PC-9 (cell line): Measurements from ENCODE around the gene PRRC1. TPM values are rescaled to one million over a fixed set of nuclear protein-coding genes. Genes with fewer than 3 reads are reported as not detected.

Experiments
- BruUV-seq: library from RNA; stranded (reverse); fragments of 400-500 nt; replicated peaks from 2 replicates; lab custom pipeline; 2021; lab: Mats Ljungman, UMichigan
- CTCF ChIA-PET: fragments of 300-600 bp; sonication (Branson Sonifier 250); formaldehyde crosslinking; loops from one replicate; lab custom pipeline; 2022; ENCODE audit warnings: antibody characterized with exemption; lab: Charles Lee
- POLR2A ChIA-PET: fragments of 300-600 bp; sonication (Branson Sonifier 250); formaldehyde crosslinking; loops from one replicate; lab custom pipeline; 2022; ENCODE audit warnings: antibody characterized with exemption; ENCODE audit not compliant: unreplicated experiment; lab: Charles Lee
- DNase-seq, 2 experiments: peaks; one replicate each; pipeline versions ENCODE4 v3.0.0 to v3.0.0-alpha.2; 2015 to 2022; ENCODE audit warnings: mixed read lengths in 1 of 2
- H2AFZ ChIP-seq: fragments of 200-600 bp; sonication (generic); 2 replicates; pipeline ENCODE4 v1.8.1; 2017; ENCODE audit warnings: antibody characterized with exemption
- H3F3A ChIP-seq: fragments of 200-600 bp; sonication (generic); 2 replicates; pipeline ENCODE4 v1.8.1; 2017; ENCODE audit warnings: antibody characterized with exemption, mild to moderate bottlenecking, low read depth; ENCODE audit not compliant: insufficient read depth
- H3K27ac ChIP-seq: fragments of 200-600 bp; sonication (generic); 2 replicates; pipeline ENCODE4 v1.6.1; 2016; ENCODE audit warnings: mixed run types
- H3K27me3 ChIP-seq: fragments of 200-600 bp; sonication (generic); 2 replicates; pipeline ENCODE4 v1.6.1; 2016; ENCODE audit warnings: low read depth, mixed run types; ENCODE audit not compliant: insufficient read depth
- H3K36me3 ChIP-seq: fragments of 200-600 bp; sonication (generic); 2 replicates; pipeline ENCODE4 v1.6.1; 2016; ENCODE audit warnings: low read depth, mixed run types
- H3K4me1 ChIP-seq: fragments of 200-600 bp; sonication (generic); replicated peaks from 2 replicates; pipeline ENCODE4 v1.6.1; 2016; ENCODE audit warnings: mixed run types; ENCODE audit not compliant: insufficient read depth
- H3K4me2 ChIP-seq: fragments of 200-600 bp; sonication (generic); 2 replicates; pipeline ENCODE4 v1.6.1; 2017; ENCODE audit warnings: mixed run types
- H3K4me3 ChIP-seq: fragments of 200-600 bp; sonication (generic); 2 replicates; pipeline ENCODE4 v1.6.1; 2016; ENCODE audit warnings: mixed run types
- H3K79me2 ChIP-seq: fragments of 200-600 bp; sonication (generic); 2 replicates; pipeline ENCODE4 v1.6.1; 2017; ENCODE audit warnings: low read depth, mixed run types
- H3K9me2 ChIP-seq: fragments of 200-600 bp; sonication (generic); 2 replicates; pipeline ENCODE4 v1.8.1; 2017; ENCODE audit warnings: mild to moderate bottlenecking; ENCODE audit not compliant: insufficient read depth
- H3K9me3 ChIP-seq: fragments of 200-600 bp; sonication (generic); 2 replicates; pipeline ENCODE4 v1.8.1; 2016; ENCODE audit warnings: low read depth; ENCODE audit not compliant: insufficient read depth
- H4K20me1 ChIP-seq: fragments of 200-600 bp; sonication (generic); 2 replicates; pipeline ENCODE4 v1.8.1; 2017; ENCODE audit not compliant: insufficient read depth
- EZH2 ChIP-seq: fragments of 200-600 bp; sonication (generic); IDR thresholded peaks from 2 replicates; pipeline ENCODE4 v1.8.0; 2017; ENCODE audit warnings: antibody characterized with exemption, low read depth
- intact Hi-C: fragments of 100-400 bp; cut with micrococcal nuclease; formaldehyde crosslinking; loops from one replicate; pipeline ENCODE4 v1.10.0; 2022; ENCODE audit not compliant: unreplicated experiment
- total RNA-seq: library from RNA; stranded (reverse); gene quantifications from 2 replicates; pipeline ENCODE4 v1.2.3, GENCODE V29; 2021
- TF ChIP-seq, protein P1 (sequence below): fragments of 200-600 bp; sonication (generic); conservative IDR thresholded peaks from 2 replicates; pipeline ENCODE4 v1.6.1; 2017; ENCODE audit warnings: mixed run types, antibody characterized with exemption, mild to moderate bottlenecking, moderate library complexity

The PRRC1 gene
- total RNA-seq, 1 experiment from 2014 or later = 43.7 TPM

DNA sequence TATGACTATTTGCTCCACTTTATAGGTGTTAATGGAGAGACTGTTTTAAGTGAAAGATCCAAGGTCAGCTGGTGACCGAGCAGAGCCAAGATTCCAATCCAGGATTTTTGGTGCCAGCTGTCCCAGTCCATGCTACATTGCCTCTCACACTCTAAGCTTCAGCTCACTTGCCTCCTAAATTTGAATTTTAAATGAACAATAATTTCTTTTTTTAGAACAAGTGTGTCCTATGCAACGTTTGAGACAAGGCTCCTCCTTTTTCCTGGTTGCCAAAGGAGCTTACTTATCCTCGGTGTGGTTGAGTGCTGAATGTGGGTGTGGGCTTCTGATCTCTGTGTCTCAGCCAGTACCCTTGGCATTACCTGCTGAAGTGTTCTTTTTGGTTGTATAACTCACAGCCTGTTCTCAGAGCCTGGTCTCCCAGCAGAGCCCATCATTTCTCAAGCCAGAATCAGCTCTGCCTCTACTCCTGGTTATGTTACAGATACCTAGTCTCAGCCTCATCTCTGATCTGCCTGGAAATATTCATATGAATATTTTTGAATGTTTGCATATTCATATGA lies 4.0 kb upstream of the PRRC1 start:
- TF ChIP-seq, protein P1, sequence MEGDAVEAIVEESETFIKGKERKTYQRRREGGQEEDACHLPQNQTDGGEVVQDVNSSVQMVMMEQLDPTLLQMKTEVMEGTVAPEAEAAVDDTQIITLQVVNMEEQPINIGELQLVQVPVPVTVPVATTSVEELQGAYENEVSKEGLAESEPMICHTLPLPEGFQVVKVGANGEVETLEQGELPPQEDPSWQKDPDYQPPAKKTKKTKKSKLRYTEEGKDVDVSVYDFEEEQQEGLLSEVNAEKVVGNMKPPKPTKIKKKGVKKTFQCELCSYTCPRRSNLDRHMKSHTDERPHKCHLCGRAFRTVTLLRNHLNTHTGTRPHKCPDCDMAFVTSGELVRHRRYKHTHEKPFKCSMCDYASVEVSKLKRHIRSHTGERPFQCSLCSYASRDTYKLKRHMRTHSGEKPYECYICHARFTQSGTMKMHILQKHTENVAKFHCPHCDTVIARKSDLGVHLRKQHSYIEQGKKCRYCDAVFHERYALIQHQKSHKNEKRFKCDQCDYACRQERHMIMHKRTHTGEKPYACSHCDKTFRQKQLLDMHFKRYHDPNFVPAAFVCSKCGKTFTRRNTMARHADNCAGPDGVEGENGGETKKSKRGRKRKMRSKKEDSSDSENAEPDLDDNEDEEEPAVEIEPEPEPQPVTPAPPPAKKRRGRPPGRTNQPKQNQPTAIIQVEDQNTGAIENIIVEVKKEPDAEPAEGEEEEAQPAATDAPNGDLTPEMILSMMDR = no peak
- TF ChIP-seq EZH2 = no peak
- no peaks in the 10 kb centered on the region for H3K9me3 ChIP-seq
- DNase-seq = no peak
- ChIA-PET CTCF (interaction anchor here (0.6 kb wide), 2 partner anchors 14 to 51 kb away, joined by 3 to 4 read pairs; no protein-coding TSS in a partner anchor), POLR2A (no interaction called here)
- H2AFZ ChIP-seq = no peak overlapping the region
- no peak overlapping the region for H3K4me2 ChIP-seq
- H3K36me3 ChIP-seq = no peaks in the 10 kb centered on the region
- H3F3A ChIP-seq = no peaks in the 10 kb centered on the region
- no peak overlapping the region for H3K4me3 ChIP-seq
- no peaks in the 10 kb centered on the region for H3K9me2 ChIP-seq
- H3K27ac ChIP-seq = no peak overlapping the region
- H3K4me1 ChIP-seq = peaks cover 4% of the 10 kb centered on the region; the same call in 1 of the 2 replicates
- intact Hi-C loops = no loop called here
- peaks cover 6% of the 10 kb centered on the region for H3K79me2 ChIP-seq
- no peaks in the 10 kb centered on the region for H4K20me1 ChIP-seq
- no peaks in the 10 kb centered on the region for H3K27me3 ChIP-seq
- BruUV-seq = no TSS peak

DNA sequence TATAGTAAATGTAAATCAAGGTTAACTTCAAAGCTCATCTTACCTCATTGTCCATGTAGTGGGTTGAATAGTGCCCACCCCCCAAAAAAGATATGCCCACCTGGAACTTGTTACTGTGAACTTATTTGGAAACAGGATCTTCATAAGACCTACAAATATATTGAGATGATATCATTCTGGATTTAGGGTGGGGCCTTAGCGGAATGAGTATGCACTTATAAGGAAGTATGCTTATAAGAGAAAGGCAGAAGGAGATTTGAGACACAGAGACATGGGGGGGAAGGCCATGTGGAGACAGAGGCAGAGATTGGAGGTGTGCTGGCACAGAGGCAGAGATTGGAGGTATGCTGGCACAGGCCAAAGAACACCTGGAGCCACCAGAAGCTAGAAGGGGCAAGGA lies 2.6 kb upstream of the PRRC1 start:
- no peak overlapping the region for H3K4me2 ChIP-seq
- DNase-seq = no peak
- no peaks in the 10 kb centered on the region for H3K27me3 ChIP-seq
- CTCF ChIA-PET = no interaction called here
- H3K4me1 ChIP-seq = peaks cover 16% of the 10 kb centered on the region
- no peak overlapping the region for H3K27ac ChIP-seq
- no peaks in the 10 kb centered on the region for H3K9me2 ChIP-seq
- peaks cover 4% of the 10 kb centered on the region for H3K36me3 ChIP-seq
- no peaks in the 10 kb centered on the region for H3K9me3 ChIP-seq
- H3F3A ChIP-seq = no peaks in the 10 kb centered on the region
- POLR2A ChIA-PET = no interaction called here
- H3K79me2 ChIP-seq = peaks cover 19% of the 10 kb centered on the region
- no TSS peak for BruUV-seq
- intact Hi-C loops = no loop called here
- TF ChIP-seq, protein P1 = no peak
- TF ChIP-seq EZH2 = no peak
- H2AFZ ChIP-seq = no peak overlapping the region
- 0 out of 2 replicates have a peak, but pooled peaks cover 5% of the 10 kb centered on the region for H4K20me1 ChIP-seq
- no peak overlapping the region for H3K4me3 ChIP-seq

DNA sequence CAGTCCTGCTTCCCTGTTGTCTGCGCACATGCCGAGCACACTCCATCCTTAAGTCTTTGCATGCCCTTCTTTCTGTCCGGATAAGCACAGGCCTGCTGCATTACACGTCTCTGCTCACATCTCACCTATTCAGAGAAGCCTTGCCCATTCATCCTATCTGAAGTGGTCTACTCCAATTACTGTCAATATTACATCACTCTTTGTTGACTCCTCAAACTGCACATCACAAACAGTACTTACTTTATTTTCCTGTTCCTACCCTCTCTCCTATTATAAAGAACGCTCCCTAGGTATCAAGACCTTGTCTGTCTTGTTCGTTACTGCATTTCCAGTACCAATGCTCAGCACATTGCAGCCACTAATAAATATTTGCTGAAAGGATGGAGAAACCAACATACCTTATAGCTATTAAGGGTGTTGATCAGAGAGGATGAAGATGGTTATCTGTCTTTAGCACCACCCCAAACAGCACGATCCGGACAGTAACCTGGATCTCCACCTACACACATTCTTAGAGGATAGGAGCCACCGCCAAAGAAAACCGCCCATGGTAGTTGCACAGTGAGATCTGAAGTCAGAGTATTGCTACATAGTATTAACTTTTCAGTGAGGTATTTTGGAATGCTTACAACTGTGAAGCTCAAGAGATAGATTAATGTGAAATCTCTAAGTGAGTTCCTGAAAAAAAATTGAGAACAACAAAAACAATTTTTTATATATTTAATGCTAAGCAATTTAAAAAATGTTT lies 1.6 kb upstream of the PRRC1 start:
- 0 out of 2 replicates have a peak, but pooled peaks cover 5% of the 10 kb centered on the region for H4K20me1 ChIP-seq
- no peak for DNase-seq
- no peaks in the 10 kb centered on the region for H3F3A ChIP-seq
- intact Hi-C loops = no loop called here
- no peak overlapping the region for H3K4me2 ChIP-seq
- ChIA-PET POLR2A (no interaction called here), CTCF (no interaction called here)
- peaks cover 15% of the 10 kb centered on the region for H3K36me3 ChIP-seq
- TF ChIP-seq EZH2 = no peak
- TF ChIP-seq, protein P1 = no peak
- no TSS peak for BruUV-seq
- no peak overlapping the region for H3K27ac ChIP-seq
- H3K79me2 ChIP-seq = peaks cover 29% of the 10 kb centered on the region
- peaks cover 6% of the 10 kb centered on the region; the same call in 1 of the 2 replicates for H3K9me3 ChIP-seq
- no peaks in the 10 kb centered on the region for H3K27me3 ChIP-seq
- peaks cover 16% of the 10 kb centered on the region for H3K4me1 ChIP-seq
- no peak overlapping the region for H2AFZ ChIP-seq
- no peaks in the 10 kb centered on the region for H3K9me2 ChIP-seq
- no peak overlapping the region for H3K4me3 ChIP-seq
